HL-60 (cell line): ENCODE data around the gene ZC3H14.
A peak's percentile ranks its signal among the peaks of the same experiment; 100 is the strongest.

Experiments used
- DNase-seq, 2 experiments: peaks; one replicate each; pipeline ENCODE4 v3.0.0-alpha.2; 2010 to 2020; ENCODE audit warnings: low read depth in 1 of 2, low spot score in 1 of 2
- H3K27ac ChIP-seq: fragments of 250-450 bp; sonication (Bioruptor Pico); replicated peaks from 2 replicates; pipeline ENCODE4 v1.5.1; 2020; ENCODE audit warnings: mild to moderate bottlenecking, moderate library complexity
- H3K27me3 ChIP-seq: fragments of 250-450 bp; sonication (Bioruptor Pico); 2 replicates; pipeline ENCODE4 v1.5.1; 2021; ENCODE audit warnings: mild to moderate bottlenecking, moderate library complexity; ENCODE audit not compliant: insufficient read depth, poor library complexity, severe bottlenecking
- H3K4me3 ChIP-seq: replicated peaks from 2 replicates; pipeline ENCODE4 v1.5.1; 2011; ENCODE audit warnings: mild to moderate bottlenecking, control low read depth, low read length; ENCODE audit not compliant: insufficient read depth
- GABPA ChIP-seq: IDR thresholded peaks from 2 replicates; pipeline ENCODE4 v1.6.1; 2012; ENCODE audit warnings: low read depth
- POLR2AphosphoS5 ChIP-seq: IDR thresholded peaks from 2 replicates; pipeline ENCODE4 v1.6.1; 2012; ENCODE audit warnings: low read depth
- REST ChIP-seq: IDR thresholded peaks from 2 replicates; pipeline ENCODE4 v1.6.1; 2012; ENCODE audit warnings: low read depth; ENCODE audit not compliant: insufficient replicate concordance
- SPI1 ChIP-seq: IDR thresholded peaks from 2 replicates; pipeline ENCODE4 v1.6.1; 2012; ENCODE audit warnings: low read depth, mild to moderate bottlenecking, borderline replicate concordance
- TF ChIP-seq, protein P1 (sequence below): IDR thresholded peaks from one replicate; pipeline ENCODE4 v1.5.1; 2011; ENCODE audit warnings: low read length, control low read depth, inconsistent platforms; ENCODE audit not compliant: insufficient read depth

ZC3H14 gene

DNA sequence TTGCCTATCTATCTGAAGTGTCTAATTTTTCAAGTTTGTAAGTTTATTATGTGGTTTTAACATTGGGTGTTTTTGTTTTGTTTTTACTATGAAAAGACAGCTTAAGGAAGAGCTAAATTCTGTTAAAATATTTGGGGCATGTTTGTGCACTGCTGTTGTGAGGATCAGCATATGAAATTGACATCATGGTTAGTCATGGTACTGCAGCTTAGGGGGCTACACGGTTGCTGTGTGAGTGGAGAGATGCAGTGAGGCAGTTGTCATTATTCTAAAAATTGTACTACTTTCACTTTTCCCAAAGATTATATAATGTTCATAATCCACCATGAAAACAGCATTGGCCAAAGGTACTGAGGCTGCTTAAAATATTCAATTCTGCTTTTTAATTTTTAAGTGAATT, 49.0 kb downstream of the ZC3H14 start:
- no peak overlapping the region for H3K27ac ChIP-seq
- no peak for TF ChIP-seq SPI1
- TF ChIP-seq GABPA = no peak
- TF ChIP-seq POLR2AphosphoS5 = no peak
- TF ChIP-seq, protein P1, sequence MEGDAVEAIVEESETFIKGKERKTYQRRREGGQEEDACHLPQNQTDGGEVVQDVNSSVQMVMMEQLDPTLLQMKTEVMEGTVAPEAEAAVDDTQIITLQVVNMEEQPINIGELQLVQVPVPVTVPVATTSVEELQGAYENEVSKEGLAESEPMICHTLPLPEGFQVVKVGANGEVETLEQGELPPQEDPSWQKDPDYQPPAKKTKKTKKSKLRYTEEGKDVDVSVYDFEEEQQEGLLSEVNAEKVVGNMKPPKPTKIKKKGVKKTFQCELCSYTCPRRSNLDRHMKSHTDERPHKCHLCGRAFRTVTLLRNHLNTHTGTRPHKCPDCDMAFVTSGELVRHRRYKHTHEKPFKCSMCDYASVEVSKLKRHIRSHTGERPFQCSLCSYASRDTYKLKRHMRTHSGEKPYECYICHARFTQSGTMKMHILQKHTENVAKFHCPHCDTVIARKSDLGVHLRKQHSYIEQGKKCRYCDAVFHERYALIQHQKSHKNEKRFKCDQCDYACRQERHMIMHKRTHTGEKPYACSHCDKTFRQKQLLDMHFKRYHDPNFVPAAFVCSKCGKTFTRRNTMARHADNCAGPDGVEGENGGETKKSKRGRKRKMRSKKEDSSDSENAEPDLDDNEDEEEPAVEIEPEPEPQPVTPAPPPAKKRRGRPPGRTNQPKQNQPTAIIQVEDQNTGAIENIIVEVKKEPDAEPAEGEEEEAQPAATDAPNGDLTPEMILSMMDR = no peak
- TF ChIP-seq REST = no peak
- H3K27me3 ChIP-seq = no peaks in the 10 kb centered on the region
- no peak overlapping the region for H3K4me3 ChIP-seq
- no peak for DNase-seq

DNA sequence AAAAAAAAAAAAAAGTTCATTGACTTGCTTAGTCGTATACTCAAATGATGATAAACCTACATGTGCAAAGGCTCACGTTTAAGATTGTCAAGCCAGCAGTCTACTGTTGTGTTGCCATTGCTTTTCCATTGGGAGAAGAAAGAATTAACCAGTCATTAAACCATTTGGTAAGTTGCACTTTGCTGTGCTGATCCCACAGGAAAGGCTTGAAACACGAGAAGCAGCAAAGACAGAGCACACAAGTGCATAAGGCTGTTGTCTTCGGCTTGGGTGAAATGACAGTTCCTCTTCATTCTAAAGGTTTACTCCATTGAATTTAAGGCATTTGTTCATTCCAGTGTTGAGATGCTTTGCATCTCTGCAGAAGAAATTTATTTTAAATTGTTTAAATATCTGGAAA, 50.1 kb downstream of the ZC3H14 start:
- peak in 1 of 2 experiments; percentile 2 for DNase-seq
- Histone ChIP-seq H3K4me3 (no peak overlapping the region), H3K27ac (no peak overlapping the region), H3K27me3 (no peaks in the 10 kb centered on the region)
- TF ChIP-seq, protein P1 = no peak
- TF ChIP-seq POLR2AphosphoS5 = no peak; the same call in 1 of the 2 replicates
- no peak for TF ChIP-seq SPI1
- no peak for TF ChIP-seq GABPA
- TF ChIP-seq REST = no peak

DNA sequence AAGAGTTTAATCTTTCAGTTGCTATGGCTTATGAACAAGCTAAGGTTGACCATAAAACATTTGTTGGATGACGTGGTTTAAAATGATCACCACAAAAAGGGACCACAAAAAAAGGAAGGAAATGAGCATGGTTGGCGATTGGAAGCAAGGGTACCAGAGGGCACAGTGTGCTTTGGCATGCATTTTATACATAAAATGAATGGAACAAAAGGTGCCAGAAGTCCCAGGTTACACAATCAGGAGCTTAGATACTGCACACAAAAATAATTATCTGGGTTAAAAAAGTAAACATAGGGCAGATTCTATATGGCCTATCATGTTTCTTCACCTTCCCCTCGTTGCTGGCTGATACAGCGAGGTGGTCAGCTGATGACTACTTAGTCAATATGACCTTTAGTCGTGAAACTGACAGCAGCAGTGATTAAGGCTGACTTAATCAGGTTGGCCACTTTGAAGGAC, 50.7 kb downstream of the ZC3H14 start:
- no peak overlapping the region for H3K4me3 ChIP-seq
- TF ChIP-seq SPI1 = 0 out of 2 replicates have a peak, but pooled peaks have one; percentile 6
- TF ChIP-seq, protein P1 = no peak
- peak; percentile 58 for TF ChIP-seq POLR2AphosphoS5
- no peak overlapping the region for H3K27ac ChIP-seq
- peak in 1 of 2 experiments; percentile 50 for DNase-seq
- H3K27me3 ChIP-seq = no peaks in the 10 kb centered on the region

DNA sequence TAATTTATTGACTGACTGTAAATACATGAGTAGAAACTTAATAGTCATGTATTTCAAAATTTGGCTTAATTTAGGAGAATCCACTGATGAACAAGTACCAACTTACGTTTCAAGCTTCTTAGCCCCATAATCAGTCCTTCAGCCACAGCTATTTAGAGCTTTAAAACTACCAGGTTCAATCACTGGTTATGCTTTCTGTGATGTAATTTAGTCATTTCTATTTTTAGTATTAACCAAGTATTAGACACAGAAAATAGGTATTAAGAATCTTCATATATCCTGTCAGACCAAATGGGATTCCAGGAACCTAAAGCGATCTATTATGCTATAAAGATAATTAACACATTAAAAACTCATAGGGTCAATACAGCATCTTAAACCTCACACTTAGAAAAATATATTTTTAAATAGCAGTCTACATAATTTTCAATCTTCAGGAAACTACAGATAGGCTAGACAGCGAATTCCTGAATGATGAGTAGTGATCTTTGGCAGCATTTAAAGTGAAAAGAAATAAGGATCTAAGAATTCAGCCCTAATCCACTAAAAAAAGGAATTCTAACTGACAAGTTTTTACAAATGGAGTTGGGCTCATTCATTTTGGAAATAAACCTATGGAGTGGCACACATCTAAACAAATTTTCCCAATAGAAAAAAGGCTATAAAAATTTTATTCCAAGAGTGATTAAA, 51.5 kb downstream of the ZC3H14 start:
- TF ChIP-seq SPI1 (no peak), POLR2AphosphoS5 (no peak), REST (no peak)
- TF ChIP-seq, protein P1 = no peak
- no peak for DNase-seq
- Histone ChIP-seq H3K27ac (no peak overlapping the region), H3K27me3 (no peaks in the 10 kb centered on the region), H3K4me3 (no peak overlapping the region)
